ENCODE data around the gene ANAPC2. TPM values are rescaled to one million over a fixed set of nuclear protein-coding genes. Genes with fewer than 3 reads are reported as not detected.

The ANAPC2 gene
- total RNA-seq, 1 donor from 2014 or later: 24.1 TPM

- no peak for TF ChIP-seq CTCF (IDR thresholded peaks at IDR 0.05)
- DNase-seq (ENCODE audit: low spot score in 2 of 2): no peak
- Histone ChIP-seq H3K9me3 (no peaks in the 10 kb centered on the region), H3K4me1 (peaks cover 23 to 38% of the 10 kb centered on the region in 2 donors), H3K36me3 (peaks cover 45 to 66% of the 10 kb centered on the region in 2 donors), H3K27me3 (no peaks in the 10 kb centered on the region), H3K4me3 (no peak overlapping the region), H3K27ac (no peak overlapping the region)
- intact Hi-C loops (cut with DNase I): no loop called here
Observed at GRCh38 chr9:137185921-137186320, 2.4 kb downstream of the ANAPC2 start.

GRCh38 chr9:137184881-137185660, 3.3 kb downstream of the ANAPC2 start:
- no peak for DNase-seq (ENCODE audit: low spot score in 2 of 2)
- Histone ChIP-seq H3K36me3 (peaks cover 51 to 66% of the 10 kb centered on the region in 2 donors), H3K27me3 (no peaks in the 10 kb centered on the region), H3K4me1 (peaks cover 20 to 31% of the 10 kb centered on the region in 2 donors), H3K4me3 (no peak overlapping the region), H3K9me3 (no peaks in the 10 kb centered on the region), H3K27ac (no peak overlapping the region)
- no peak for TF ChIP-seq CTCF (IDR thresholded peaks at IDR 0.05)
- intact Hi-C loops (cut with DNase I): no loop called here

- Histone ChIP-seq H3K27me3 (no peaks in the 10 kb centered on the region), H3K4me3 (no peak overlapping the region), H3K27ac (no peak overlapping the region), H3K36me3 (peaks cover 58 to 73% of the 10 kb centered on the region in 2 donors), H3K9me3 (no peaks in the 10 kb centered on the region), H3K4me1 (peaks cover 10 to 21% of the 10 kb centered on the region in 2 donors)
- no peak for TF ChIP-seq CTCF (IDR thresholded peaks at IDR 0.05)
- intact Hi-C loops (cut with DNase I): no loop called here
- DNase-seq (ENCODE audit: low spot score in 2 of 2): no peak
Observed at GRCh38 chr9:137183980-137184595, 4.3 kb downstream of the ANAPC2 start.

- intact Hi-C loops (cut with DNase I): no loop called here
- no peak for DNase-seq (ENCODE audit: low spot score in 2 of 2)
- H3K4me1 ChIP-seq: peaks cover 10 to 21% of the 10 kb centered on the region in 2 donors
- H3K4me3 ChIP-seq: no peak overlapping the region
- H3K9me3 ChIP-seq: no peaks in the 10 kb centered on the region
- no peak overlapping the region for H3K27ac ChIP-seq
- no peaks in the 10 kb centered on the region for H3K27me3 ChIP-seq
- no peak for TF ChIP-seq CTCF (IDR thresholded peaks at IDR 0.05)
- H3K36me3 ChIP-seq: peaks cover 62 to 76% of the 10 kb centered on the region in 2 donors
Observed at GRCh38 chr9:137182836-137183235, 5.5 kb downstream of the ANAPC2 start.

- TF ChIP-seq CTCF (IDR thresholded peaks at IDR 0.05): no peak
- intact Hi-C loops (cut with DNase I): no loop called here
- no peak overlapping the region for H3K27ac ChIP-seq
- peaks cover 0 to 11% of the 10 kb centered on the region in 2 donors for H3K4me1 ChIP-seq
- DNase-seq (ENCODE audit: low spot score in 2 of 2): no peak
- H3K36me3 ChIP-seq: peaks cover 62 to 78% of the 10 kb centered on the region in 2 donors
- no peak overlapping the region for H3K4me3 ChIP-seq
- no peaks in the 10 kb centered on the region for H3K27me3 ChIP-seq
- no peaks in the 10 kb centered on the region for H3K9me3 ChIP-seq
Observed at GRCh38 chr9:137181680-137182079, 6.7 kb downstream of the ANAPC2 start.

Data from ascending aorta (tissue), 2 donors.